Natural killer cell (primary cell): ENCODE results near the gene STRN3. TPM values are rescaled to one million over a fixed set of nuclear protein-coding genes. Genes with fewer than 3 reads are reported as not detected.
"Not testable (repeated sequence)": the region's sequence is repeated elsewhere in the genome, so short reads cannot be mapped to it uniquely, and the experiment has no call there.

Experiments
- ATAC-seq, 3 donors: fragments of 150-1000 bp in 2 of 3; fragments of 200-7000 bp in 1 of 3; cut with Tn5 transposase; 1 replicate in 1 of 3; 2 replicates in 2 of 3; pipeline ENCODE4 v1.10.0; 2021; ENCODE audit warnings: mild to moderate bottlenecking in 2 of 3, moderate library complexity in 2 of 3
- DNase-seq, 2 donors: peaks; one replicate each; pipeline versions ENCODE4 v3.0.0 to v3.0.0-alpha.2; 2013 to 2021; ENCODE audit warnings: mixed read lengths in 1 of 2
- H3K27ac ChIP-seq: one replicate; pipeline ENCODE4 v1.5.1; 2013; ENCODE audit warnings: mild to moderate bottlenecking, low read length
- H3K27me3 ChIP-seq: one replicate; pipeline ENCODE4 v1.6.1; 2013; ENCODE audit warnings: low read length; ENCODE audit not compliant: control insufficient read depth, insufficient read depth
- H3K36me3 ChIP-seq: one replicate; pipeline ENCODE4 v1.6.1; 2013; ENCODE audit warnings: low read length; ENCODE audit not compliant: control insufficient read depth, insufficient read depth
- H3K4me1 ChIP-seq: one replicate; pipeline ENCODE4 v1.6.1; 2013; ENCODE audit warnings: low read length; ENCODE audit not compliant: control insufficient read depth, insufficient read depth
- H3K4me3 ChIP-seq: one replicate; pipeline ENCODE4 v1.5.1; 2013; ENCODE audit warnings: low read length
- H3K9me3 ChIP-seq: one replicate; pipeline ENCODE4 v1.6.1; 2013; ENCODE audit warnings: low read length; ENCODE audit not compliant: control insufficient read depth, insufficient read depth
- H3K27ac Mint-ChIP-seq, 2 donors: one replicate each; pipeline ENCODE4 v1.8.0; 2022; ENCODE audit warnings: mild to moderate bottlenecking in 2 of 2, mixed read lengths in 2 of 2, moderate library complexity in 1 of 2
- H3K27me3 Mint-ChIP-seq, 2 donors: one replicate each; pipeline ENCODE4 v1.8.0; 2022; ENCODE audit warnings: low read depth in 2 of 2, mixed read lengths in 2 of 2
- H3K36me3 Mint-ChIP-seq: one replicate; pipeline ENCODE4 v1.8.0; 2022; ENCODE audit warnings: mixed read lengths
- H3K4me1 Mint-ChIP-seq, 2 donors: one replicate each; pipeline ENCODE4 v1.8.0; 2022; ENCODE audit warnings: mixed read lengths in 2 of 2
- H3K4me3 Mint-ChIP-seq: one replicate; pipeline ENCODE4 v1.8.0; 2022; ENCODE audit warnings: mild to moderate bottlenecking, moderate library complexity, mixed read lengths
- H3K9me3 Mint-ChIP-seq, 2 donors: one replicate each; pipeline ENCODE4 v1.8.0; 2022; ENCODE audit warnings: mixed read lengths in 2 of 2
- CTCF ChIP-seq: fragments of 200-600 bp; IDR thresholded peaks from one replicate; pipeline ENCODE4 v1.8.0; 2022; ENCODE audit warnings: antibody characterized with exemption
- WGBS: methylation state at CpG from one replicate; pipeline ENCODE4 v1.1.7; 2013; ENCODE audit warnings: missing lambda C conversion rate; ENCODE audit not compliant: insufficient coverage; 5-methylcytosine and 5-hydroxymethylcytosine counted together
- intact Hi-C: fragments of 100-400 bp; cut with micrococcal nuclease; formaldehyde crosslinking; loops from one replicate; pipeline ENCODE4 v1.14.2; 2022
- total RNA-seq, 4 donors: library from RNA; stranded (reverse); fragments of 120-200 nt in 1 of 4; gene quantifications; one replicate each; pipeline versions ENCODE4 v1.2.3 to v1.2.4, GENCODE V29; 2013 to 2022

Gene STRN3
- total RNA-seq, 3 donors from 2014 or later (not counting 1 experiment from before 2014, with no cell fraction given) = 19.5 to 34.2 (median 31.1) TPM

GRCh38 chr14:31009836-31010574, 16.2 kb downstream of the STRN3 start:
- H3K27ac ChIP-seq = no peak overlapping the region
- 89% methylated on average over 1 of the region's 3 CpGs for WGBS
- H3K4me1 Mint-ChIP-seq = peaks cover 10 to 23% of the 10 kb centered on the region in 2 donors
- intact Hi-C loops = no loop called here
- H3K27me3 Mint-ChIP-seq = no peaks in the 10 kb centered on the region
- no peak for TF ChIP-seq CTCF
- DNase-seq = no peak
- H3K27ac Mint-ChIP-seq = no peak overlapping the region
- peaks cover 6% of the 10 kb centered on the region for H3K36me3 Mint-ChIP-seq
- no peaks in the 10 kb centered on the region for H3K9me3 ChIP-seq
- no peaks in the 10 kb centered on the region for H3K4me1 ChIP-seq
- no peak overlapping the region for H3K4me3 ChIP-seq
- H3K4me3 Mint-ChIP-seq = no peak overlapping the region
- H3K36me3 ChIP-seq = peaks cover 2% of the 10 kb centered on the region
- no peak for ATAC-seq
- H3K9me3 Mint-ChIP-seq = no peaks in the 10 kb centered on the region
- H3K27me3 ChIP-seq = no peaks in the 10 kb centered on the region

GRCh38 chr14:31006703-31007102, 19.5 kb downstream of the STRN3 start:
- Histone ChIP-seq H3K4me1 (no peaks in the 10 kb centered on the region), H3K27me3 (no peaks in the 10 kb centered on the region), H3K36me3 (peaks cover 3% of the 10 kb centered on the region), H3K27ac (no peak overlapping the region), H3K9me3 (no peaks in the 10 kb centered on the region), H3K4me3 (no peak overlapping the region)
- WGBS = no CpG with 5 or more reads among the region's 1 CpG
- no peaks in the 10 kb centered on the region for H3K36me3 Mint-ChIP-seq
- intact Hi-C loops = no loop called here
- H3K4me1 Mint-ChIP-seq = peaks cover 5 to 17% of the 10 kb centered on the region in 2 donors
- no peak overlapping the region for H3K4me3 Mint-ChIP-seq
- no peaks in the 10 kb centered on the region for H3K27me3 Mint-ChIP-seq
- DNase-seq (no peak), ATAC-seq (no peak)
- H3K27ac Mint-ChIP-seq = no peak overlapping the region
- no peaks in the 10 kb centered on the region for H3K9me3 Mint-ChIP-seq
- TF ChIP-seq CTCF = no peak

- H3K27me3 Mint-ChIP-seq, H3K9me3 Mint-ChIP-seq, H3K27me3 ChIP-seq, intact Hi-C loops, ATAC-seq, H3K4me3 Mint-ChIP-seq, DNase-seq, H3K4me1 ChIP-seq, H3K27ac ChIP-seq, H3K9me3 ChIP-seq, H3K36me3 ChIP-seq, H3K27ac Mint-ChIP-seq, H3K36me3 Mint-ChIP-seq, H3K4me3 ChIP-seq: not testable (repeated sequence)
- H3K4me1 Mint-ChIP-seq = peaks cover 19 to 32% of the 10 kb centered on the region in 2 donors
- WGBS = 99% methylated on average over 6 of the region's 6 CpGs
Measured at GRCh38 chr14:31004007-31004406, 22.2 kb downstream of the STRN3 start.

GRCh38 chr14:31003284-31003683, 22.9 kb downstream of the STRN3 start:
- H3K4me1 ChIP-seq = no peaks in the 10 kb centered on the region
- DNase-seq (no peak), ATAC-seq (no peak)
- H3K9me3 ChIP-seq = peaks cover 8% of the 10 kb centered on the region
- H3K4me1 Mint-ChIP-seq = peaks cover 19 to 32% of the 10 kb centered on the region in 2 donors
- no peaks in the 10 kb centered on the region for H3K27me3 ChIP-seq
- intact Hi-C loops = no loop called here
- H3K36me3 Mint-ChIP-seq = peaks cover 13% of the 10 kb centered on the region
- TF ChIP-seq CTCF = no peak
- no peak overlapping the region for H3K27ac ChIP-seq
- H3K27me3 Mint-ChIP-seq = no peaks in the 10 kb centered on the region
- H3K9me3 Mint-ChIP-seq = no peaks in the 10 kb centered on the region
- peak overlapping the region in 1 of 2 donors; percentile 18 for H3K27ac Mint-ChIP-seq
- H3K4me3 Mint-ChIP-seq = no peak overlapping the region
- 98% methylated on average over 3 of the region's 3 CpGs for WGBS
- peaks cover 6% of the 10 kb centered on the region for H3K36me3 ChIP-seq
- no peak overlapping the region for H3K4me3 ChIP-seq
